ENCODE results near the gene COMMD1.

Gene COMMD1

GRCh38 chr2:62175728-62176127, 270.3 kb downstream of the COMMD1 start:
- no peaks in the 10 kb centered on the region for H3K36me3 ChIP-seq (ENCODE audit: control insufficient read depth in 2 of 2, insufficient read depth in 1 of 2, low read length in 2 of 2)
- POLR2A ChIA-PET: no interaction called here
- TF ChIP-seq ZNF585B (tag by site-specific recombination; IDR thresholded peaks at IDR 0.05) (no peak), ZNF768 (tag by site-specific recombination; IDR thresholded peaks at IDR 0.05) (no peak), TSHZ1 (tag by site-specific recombination; IDR thresholded peaks at IDR 0.05; ENCODE audit: borderline replicate concordance) (no peak), ZNF777 (tag by site-specific recombination; IDR thresholded peaks at IDR 0.05; ENCODE audit: borderline replicate concordance) (no peak), ZNF629 (tag by site-specific recombination; IDR thresholded peaks at IDR 0.05) (no peak)
- H3K9me3 ChIP-seq (ENCODE audit: control insufficient read depth, insufficient read depth, low read depth, low read length): no peaks in the 10 kb centered on the region
- no peak overlapping the region for H3K4me3 ChIP-seq (ENCODE audit: low read depth, low read length)
- H3K4me1 ChIP-seq (ENCODE audit: control insufficient read depth, insufficient read depth, low read length): no peaks in the 10 kb centered on the region
- H3K27ac ChIP-seq (ENCODE audit: extremely low read depth, low read depth, low read length): no peak overlapping the region
- CTCF ChIA-PET: interaction anchor here (1.0 kb wide), 1 partner anchor 181 kb away, joined by 3 read pairs; no protein-coding TSS in a partner anchor

GRCh38 chr2:62176801-62177200, 271.3 kb downstream of the COMMD1 start:
- Histone ChIP-seq H3K27ac (ENCODE audit: extremely low read depth, low read depth, low read length) (no peak overlapping the region), H3K4me1 (ENCODE audit: control insufficient read depth, insufficient read depth, low read length) (no peaks in the 10 kb centered on the region), H3K36me3 (ENCODE audit: control insufficient read depth in 2 of 2, insufficient read depth in 1 of 2, low read length in 2 of 2) (no peaks in the 10 kb centered on the region), H3K4me3 (ENCODE audit: low read depth, low read length) (no peak overlapping the region), H3K9me3 (ENCODE audit: control insufficient read depth, insufficient read depth, low read depth, low read length) (no peaks in the 10 kb centered on the region)
- CTCF ChIA-PET: no interaction called here
- POLR2A ChIA-PET: no interaction called here
- TF ChIP-seq ZNF362 (tag by site-specific recombination; IDR thresholded peaks at IDR 0.05): no peak
- TF ChIP-seq ZNF776 (tag by site-specific recombination; IDR thresholded peaks at IDR 0.05; ENCODE audit: borderline replicate concordance): no peak
- TF ChIP-seq ZNF140 (tag by site-specific recombination; IDR thresholded peaks at IDR 0.05): no peak
- no peak for TF ChIP-seq ZNF138 (tag by site-specific recombination; IDR thresholded peaks at IDR 0.05; ENCODE audit: borderline replicate concordance)
- TF ChIP-seq ZNF311 (tag by site-specific recombination; IDR thresholded peaks at IDR 0.05; ENCODE audit: borderline replicate concordance): no peak
- TF ChIP-seq ZNF561 (tag by site-specific recombination; IDR thresholded peaks at IDR 0.05; ENCODE audit: borderline replicate concordance): no peak
- TF ChIP-seq ZNF76 (tag by site-specific recombination; IDR thresholded peaks at IDR 0.05; ENCODE audit: borderline replicate concordance, low read depth): no peak
- TF ChIP-seq ZNF302 (tag by site-specific recombination; IDR thresholded peaks at IDR 0.05; ENCODE audit: low read depth): no peak
- no peak for TF ChIP-seq ZFP69B (tag by site-specific recombination; IDR thresholded peaks at IDR 0.05)
- TF ChIP-seq ZBTB11 (tag by site-specific recombination; conservative IDR thresholded peaks at IDR 0.05; ENCODE audit: low read depth): no peak
- TF ChIP-seq KLF9 (tag by site-specific recombination; IDR thresholded peaks at IDR 0.05; ENCODE audit: low read depth): no peak
- TF ChIP-seq ZNF423 (tag by site-specific recombination; IDR thresholded peaks at IDR 0.05): no peak
- TF ChIP-seq ZNF629 (tag by site-specific recombination; IDR thresholded peaks at IDR 0.05): no peak
- TF ChIP-seq ZEB2 (tag by site-specific recombination; IDR thresholded peaks at IDR 0.05): no peak
- TF ChIP-seq ZNF580 (tag by site-specific recombination; IDR thresholded peaks at IDR 0.05): no peak
- no peak for TF ChIP-seq MZF1 (tag by site-specific recombination; IDR thresholded peaks at IDR 0.05; ENCODE audit: borderline replicate concordance)
- no peak for TF ChIP-seq ZNF114 (tag by site-specific recombination; IDR thresholded peaks at IDR 0.05)
- no peak for TF ChIP-seq SETDB1 (IDR thresholded peaks at IDR 0.05; ENCODE audit: insufficient read length, low read length)
- TF ChIP-seq ZSCAN16 (tag by site-specific recombination; IDR thresholded peaks at IDR 0.05): no peak
